ENCODE results near the gene FOXP4. TPM values are rescaled to one million over a fixed set of nuclear protein-coding genes. Genes with fewer than 3 reads are reported as not detected.
A peak's percentile ranks its signal among the peaks of the same experiment; 100 is the strongest.

FOXP4 gene
- total and polyA plus RNA-seq, 2 donors from 2014 or later: 14.0 to 33.2 TPM

- Histone ChIP-seq H3K4me3 (ENCODE audit: low read length in 3 of 3) (no peak overlapping the region), H3K9me3 (ENCODE audit: control insufficient read depth in 2 of 3, insufficient read depth in 1 of 3, low read length in 3 of 3) (no peaks in the 10 kb centered on the region), H3K4me1 (ENCODE audit: control insufficient read depth in 2 of 3, insufficient read depth in 2 of 3, low read depth in 1 of 3, low read length in 3 of 3) (peaks cover 0 to 11% (median 0%) of the 10 kb centered on the region in 3 donors), H3K27ac (ENCODE audit: low read depth in 2 of 2, low read length in 2 of 2) (no peak overlapping the region), H3K36me3 (ENCODE audit: control insufficient read depth in 2 of 3, insufficient read depth in 3 of 3, low read length in 3 of 3) (no peaks in the 10 kb centered on the region), H3K9ac (ENCODE audit: low read length in 3 of 3) (no peak overlapping the region), H3K27me3 (ENCODE audit: control insufficient read depth, insufficient read depth, low read length) (peaks cover 2% of the 10 kb centered on the region)
- DNase-seq (peak; percentile 71 to 89 (median 86)), FAIRE-seq (no peak)
- intact Hi-C loops (cut with DNase I): no loop called here
- TF ChIP-seq, protein P1, sequence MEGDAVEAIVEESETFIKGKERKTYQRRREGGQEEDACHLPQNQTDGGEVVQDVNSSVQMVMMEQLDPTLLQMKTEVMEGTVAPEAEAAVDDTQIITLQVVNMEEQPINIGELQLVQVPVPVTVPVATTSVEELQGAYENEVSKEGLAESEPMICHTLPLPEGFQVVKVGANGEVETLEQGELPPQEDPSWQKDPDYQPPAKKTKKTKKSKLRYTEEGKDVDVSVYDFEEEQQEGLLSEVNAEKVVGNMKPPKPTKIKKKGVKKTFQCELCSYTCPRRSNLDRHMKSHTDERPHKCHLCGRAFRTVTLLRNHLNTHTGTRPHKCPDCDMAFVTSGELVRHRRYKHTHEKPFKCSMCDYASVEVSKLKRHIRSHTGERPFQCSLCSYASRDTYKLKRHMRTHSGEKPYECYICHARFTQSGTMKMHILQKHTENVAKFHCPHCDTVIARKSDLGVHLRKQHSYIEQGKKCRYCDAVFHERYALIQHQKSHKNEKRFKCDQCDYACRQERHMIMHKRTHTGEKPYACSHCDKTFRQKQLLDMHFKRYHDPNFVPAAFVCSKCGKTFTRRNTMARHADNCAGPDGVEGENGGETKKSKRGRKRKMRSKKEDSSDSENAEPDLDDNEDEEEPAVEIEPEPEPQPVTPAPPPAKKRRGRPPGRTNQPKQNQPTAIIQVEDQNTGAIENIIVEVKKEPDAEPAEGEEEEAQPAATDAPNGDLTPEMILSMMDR (IDR thresholded peaks at IDR 0.05; ENCODE audit: borderline replicate concordance, extremely low read depth, insufficient read depth): no peak
These were observed 14.3 kb upstream of the FOXP4 start for GRCh38 chr6:41531591-41532582.

DNA sequence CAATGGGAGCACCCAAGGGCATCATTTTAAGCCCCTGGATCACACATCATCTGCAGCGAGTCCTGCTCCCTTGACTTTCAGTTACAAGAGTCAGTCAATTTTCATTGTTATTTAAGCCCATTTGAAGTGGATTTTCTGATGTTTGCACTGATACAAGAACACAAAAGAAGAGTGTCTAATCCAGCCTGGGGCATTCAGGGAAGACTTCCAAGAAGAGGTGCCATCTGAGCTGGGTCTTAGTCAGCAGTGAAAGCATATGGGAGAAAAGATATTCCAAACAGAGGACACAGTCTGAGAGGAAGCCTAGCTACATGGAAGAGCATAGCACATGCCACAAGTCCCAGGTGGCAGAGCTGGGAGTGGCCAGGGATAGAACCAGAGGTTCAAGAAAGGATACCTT lies 10.4 kb upstream of the FOXP4 start:
- Histone ChIP-seq H3K27ac (ENCODE audit: low read depth in 2 of 2, low read length in 2 of 2) (no peak overlapping the region), H3K4me3 (ENCODE audit: low read length in 3 of 3) (no peak overlapping the region)
- no peak for FAIRE-seq

GRCh38 chr6:41536795-41537758 lies 9.1 kb upstream of the FOXP4 start:
- Histone ChIP-seq H3K9ac (ENCODE audit: low read length in 3 of 3) (no peak overlapping the region), H3K4me1 (ENCODE audit: control insufficient read depth in 2 of 3, insufficient read depth in 2 of 3, low read depth in 1 of 3, low read length in 3 of 3) (peaks cover 0 to 21% (median 0%) of the 10 kb centered on the region in 3 donors), H3K4me3 (ENCODE audit: low read length in 3 of 3) (no peak overlapping the region), H3K36me3 (ENCODE audit: control insufficient read depth in 2 of 3, insufficient read depth in 3 of 3, low read length in 3 of 3) (no peaks in the 10 kb centered on the region), H3K27ac (ENCODE audit: low read depth in 2 of 2, low read length in 2 of 2) (peak overlapping the region in 1 of 2 donors; percentile 63), H3K9me3 (ENCODE audit: control insufficient read depth in 2 of 3, insufficient read depth in 1 of 3, low read length in 3 of 3) (no peaks in the 10 kb centered on the region), H3K27me3 (ENCODE audit: control insufficient read depth, insufficient read depth, low read length) (no peaks in the 10 kb centered on the region)
- intact Hi-C loops (cut with DNase I): no loop called here
- TF ChIP-seq, protein P1 (IDR thresholded peaks at IDR 0.05; ENCODE audit: borderline replicate concordance, extremely low read depth, insufficient read depth): no peak
- DNase-seq (peak in 4 of 5 donors; percentile 47 to 91 (median 66)), FAIRE-seq (no peak)

More for the DNA sequence above, 10.4 kb upstream of the FOXP4 start:
- Histone ChIP-seq H3K9me3 (ENCODE audit: control insufficient read depth in 2 of 3, insufficient read depth in 1 of 3, low read length in 3 of 3) (no peaks in the 10 kb centered on the region), H3K4me1 (ENCODE audit: control insufficient read depth in 2 of 3, insufficient read depth in 2 of 3, low read depth in 1 of 3, low read length in 3 of 3) (peaks cover 0 to 23% (median 0%) of the 10 kb centered on the region in 3 donors), H3K36me3 (ENCODE audit: control insufficient read depth in 2 of 3, insufficient read depth in 3 of 3, low read length in 3 of 3) (no peaks in the 10 kb centered on the region), H3K9ac (ENCODE audit: low read length in 3 of 3) (no peak overlapping the region), H3K27me3 (ENCODE audit: control insufficient read depth, insufficient read depth, low read length) (no peaks in the 10 kb centered on the region)
- no peak for DNase-seq
- intact Hi-C loops (cut with DNase I): no loop called here
- TF ChIP-seq, protein P1 (IDR thresholded peaks at IDR 0.05; ENCODE audit: borderline replicate concordance, extremely low read depth, insufficient read depth): no peak

Data from kidney (tissue), 14 donors.